Umbilical cord (tissue), 2 donors: ENCODE data around the gene C19orf73. TPM values are rescaled to one million over a fixed set of nuclear protein-coding genes. Genes with fewer than 3 reads are reported as not detected.
A peak's percentile ranks its signal among the peaks of the same experiment; 100 is the strongest.
"Not testable (repeated sequence)": the region's sequence is repeated elsewhere in the genome, so short reads cannot be mapped to it uniquely, and the experiment has no call there.

Source experiments
- DNase-seq: peaks from one replicate; pipeline ENCODE4 v3.0.0-alpha.2; 2015; ENCODE audit warnings: low spot score
- total RNA-seq: library from RNA; depleted of rRNA; stranded (reverse); fragments of >200 nt; gene quantifications from one replicate; pipeline ENCODE4 v1.2.3, GENCODE V29; 2014; ENCODE audit warnings: low replicate concordance; ENCODE audit not compliant: insufficient read depth

Gene C19orf73
- total RNA-seq, 1 donor from 2014 or later: not detected

GRCh38 chr19:49121841-49122240 is 2.9 kb upstream of the C19orf73 start:
- not testable (repeated sequence) for DNase-seq

- no peak for DNase-seq
Observed at GRCh38 chr19:49120868-49121267, 1.9 kb upstream of the C19orf73 start.

- DNase-seq: no peak
Observed at GRCh38 chr19:49120325-49120683, 1.4 kb upstream of the C19orf73 start.

GRCh38 chr19:49119411-49120324 is 725 bp upstream of the C19orf73 start, which contains the start of gene PPFIA3:
PPFIA3 (plus strand) TSS chr19:49119544; CDS start chr19:49127874, 8,330 bp downstream.
- peak; percentile 66 for DNase-seq

GRCh38 chr19:49117677-49118564 is 1.0 kb downstream of the C19orf73 start:
- DNase-seq: no peak

GRCh38 chr19:49116544-49116943 is 2.4 kb downstream of the C19orf73 start:
- no peak for DNase-seq

- DNase-seq: peak; percentile 80
Observed at GRCh38 chr19:49114630-49115363, 4.1 kb downstream of the C19orf73 start.

GRCh38 chr19:49113762-49114629 is 4.9 kb downstream of the C19orf73 start, which contains the start of gene LIN7B:
LIN7B (plus strand) TSS chr19:49114370; CDS start chr19:49114405, 35 bp downstream.
- DNase-seq: peak; percentile 76

- no peak for DNase-seq
Observed at GRCh38 chr19:49111218-49111998, 7.5 kb downstream of the C19orf73 start.

GRCh38 chr19:49110567-49110966 is 8.4 kb downstream of the C19orf73 start:
- peak; percentile 63 for DNase-seq

- no peak for DNase-seq
Observed at GRCh38 chr19:49109569-49110233, 9.2 kb downstream of the C19orf73 start.

- DNase-seq: peak; percentile 54
Observed at GRCh38 chr19:49109051-49109450, 9.9 kb downstream of the C19orf73 start.

GRCh38 chr19:49107625-49108459 is 11.1 kb downstream of the C19orf73 start:
- DNase-seq: no peak

- DNase-seq: peak; percentile 55
Observed at GRCh38 chr19:49106648-49107135, 12.3 kb downstream of the C19orf73 start.

- DNase-seq: peak; percentile 68
Observed at GRCh38 chr19:49104229-49104864, 14.6 kb downstream of the C19orf73 start.

- DNase-seq: peak; percentile 42
Observed at GRCh38 chr19:49103331-49104085, 15.4 kb downstream of the C19orf73 start.

GRCh38 chr19:49102303-49102702 is 16.6 kb downstream of the C19orf73 start:
- DNase-seq: no peak
